OCI-M2 (cell line): Measurements from ENCODE around the gene TXN2.
"Not testable (repeated sequence)": the region's sequence is repeated elsewhere in the genome, so short reads cannot be mapped to it uniquely, and the experiment has no call there.

ENCODE experiments used
- DNase-seq: peaks from one replicate; lab custom pipeline; 2025; ENCODE audit not compliant: unreplicated experiment; lab: John Stamatoyannopoulos, UW

TXN2 gene

GRCh38 chr22:36456464-36456845, 25.0 kb downstream of the TXN2 start:
- no peak for DNase-seq

GRCh38 chr22:36455571-36456463, 25.6 kb downstream of the TXN2 start:
- DNase-seq, result no peak

- no peak for DNase-seq
These were observed 26.4 kb downstream of the TXN2 start for GRCh38 chr22:36454916-36455570.

- no peak for DNase-seq
These were observed 27.5 kb downstream of the TXN2 start for GRCh38 chr22:36453855-36454378.

- not testable (repeated sequence) for DNase-seq
These were observed 28.3 kb downstream of the TXN2 start for GRCh38 chr22:36452978-36453607.

- DNase-seq, result no peak
These were observed 29.0 kb downstream of the TXN2 start for GRCh38 chr22:36452250-36452977.

GRCh38 chr22:36450923-36451322, 30.5 kb downstream of the TXN2 start:
- DNase-seq, result not testable (repeated sequence)

GRCh38 chr22:36449596-36450175, 31.8 kb downstream of the TXN2 start:
- DNase-seq, result no peak

- DNase-seq, result no peak
These were observed 33.8 kb downstream of the TXN2 start for GRCh38 chr22:36447632-36448031.

GRCh38 chr22:36445158-36445668, 36.2 kb downstream of the TXN2 start:
- DNase-seq, result no peak

- DNase-seq, result no peak
These were observed 38.2 kb downstream of the TXN2 start for GRCh38 chr22:36443198-36443770.

- no peak for DNase-seq
These were observed 38.8 kb downstream of the TXN2 start for GRCh38 chr22:36442506-36443197.

GRCh38 chr22:36440429-36441002, 40.9 kb downstream of the TXN2 start:
- no peak for DNase-seq

GRCh38 chr22:36439481-36440271, 41.8 kb downstream of the TXN2 start:
- no peak for DNase-seq

GRCh38 chr22:36435516-36436415, 45.7 kb downstream of the TXN2 start:
- DNase-seq, result no peak

GRCh38 chr22:36433318-36434231, 47.9 kb downstream of the TXN2 start:
- no peak for DNase-seq
